Esophagus squamous epithelium (tissue), 5 donors: ENCODE measurements around the gene KDM7A. TPM values are rescaled to one million over a fixed set of nuclear protein-coding genes. Genes with fewer than 3 reads are reported as not detected.

Source experiments
- DNase-seq: peaks from one replicate; lab custom pipeline; 2025; lab: John Stamatoyannopoulos, UW
- H3K27ac ChIP-seq, 4 donors: fragments of 200-600 bp; sonication (generic); one replicate each; pipeline ENCODE4 v1.5.1; 2016 to 2019; ENCODE audit warnings: mild to moderate bottlenecking in 1 of 4
- H3K27me3 ChIP-seq, 4 donors: fragments of 200-600 bp; sonication (generic); 1 replicate in 3 of 4; 2 replicates in 1 of 4; pipeline versions ENCODE4 v1.5.1 to v1.6.0; 2017 to 2021; ENCODE audit warnings: antibody characterized with exemption in 1 of 4
- H3K36me3 ChIP-seq, 3 donors: fragments of 200-600 bp; sonication (generic); one replicate each; pipeline ENCODE4 v1.5.1; 2016 to 2019
- H3K4me1 ChIP-seq, 3 donors: fragments of 200-600 bp; sonication (generic); one replicate each; pipeline ENCODE4 v1.5.1; 2017 to 2019
- H3K4me3 ChIP-seq, 4 donors: fragments of 200-600 bp; sonication (generic); 1 replicate in 3 of 4; 2 replicates in 1 of 4; pipeline ENCODE4 v1.5.1; 2016 to 2019; ENCODE audit warnings: mild to moderate bottlenecking in 2 of 4, moderate library complexity in 1 of 4
- H3K9me3 ChIP-seq, 3 donors: fragments of 200-600 bp; sonication (generic); one replicate each; pipeline ENCODE4 v1.5.1; 2016 to 2019
- CTCF ChIP-seq, 6 experiments: fragments of 450-650 bp in 4 of 6; fragments of 200-600 bp in 2 of 6; sonication (generic) in 2 of 6; IDR thresholded peaks; one replicate each; pipeline ENCODE4 v1.5.1; 2016 to 2019; ENCODE audit warnings: antibody characterized with exemption in 6 of 6, mild to moderate bottlenecking in 4 of 6, moderate library complexity in 4 of 6
- POLR2A ChIP-seq, 4 donors: fragments of 450-650 bp; IDR thresholded peaks; one replicate each; pipeline ENCODE4 v1.6.1; 2017; ENCODE audit warnings: antibody characterized with exemption in 4 of 4, mild to moderate bottlenecking in 4 of 4, moderate library complexity in 3 of 4
- WGBS, 2 donors: methylation state at CpG; one replicate each; pipeline ENCODE4 v1.1.5; 2018; 5-methylcytosine and 5-hydroxymethylcytosine counted together
- intact Hi-C: fragments of 100-400 bp; cut with DNase I; formaldehyde crosslinking; loops from one replicate; pipeline ENCODE4 v1.15.0; 2022
- total RNA-seq, 4 donors: library from RNA; depleted of rRNA; stranded (reverse); fragments of >200 nt; gene quantifications; one replicate each; pipeline ENCODE4 v1.1.0, GENCODE V29; 2016
- donor health status: DM: yes; HTN: yes; CAD: no.

The KDM7A gene
- total RNA-seq, 4 donors from 2014 or later, result 11.5 to 28.3 (median 19.9) TPM

- TF ChIP-seq CTCF (IDR thresholded peaks at IDR 0.05) (no peak), POLR2A (IDR thresholded peaks at IDR 0.05) (no peak)
- intact Hi-C loops, result no loop called here
- H3K36me3 ChIP-seq, result no peaks in the 10 kb centered on the region
- H3K27ac ChIP-seq, result peak overlapping the region; percentile 15 to 82 (median 74)
- no peak for DNase-seq
- H3K4me3 ChIP-seq, result no peak overlapping the region
- H3K27me3 ChIP-seq, result peaks cover 0 to 2% (median 0%) of the 10 kb centered on the region in 4 donors
- 17 to 19% methylated on average over 2 to 3 of the region's 3 CpGs for WGBS, 2 donors
- no peaks in the 10 kb centered on the region for H3K9me3 ChIP-seq
- H3K4me1 ChIP-seq, result peaks cover 6 to 37% (median 6%) of the 10 kb centered on the region in 3 donors
These were observed 37.4 kb upstream of the KDM7A start for GRCh38 chr7:140214075-140214684.

GRCh38 chr7:140213684-140214074, 36.9 kb upstream of the KDM7A start:
- H3K9me3 ChIP-seq, result no peaks in the 10 kb centered on the region
- WGBS, 2 donors, result 67 to 83% methylated on average over 3 of the region's 3 CpGs
- no peak for DNase-seq
- H3K4me1 ChIP-seq, result peaks cover 6 to 37% (median 6%) of the 10 kb centered on the region in 3 donors
- H3K27me3 ChIP-seq, result peaks cover 0 to 7% (median 0%) of the 10 kb centered on the region in 4 donors
- no peak overlapping the region for H3K4me3 ChIP-seq
- intact Hi-C loops, result no loop called here
- peak overlapping the region; percentile 15 to 82 (median 74) for H3K27ac ChIP-seq
- no peaks in the 10 kb centered on the region for H3K36me3 ChIP-seq
- no peak for TF ChIP-seq CTCF (IDR thresholded peaks at IDR 0.05)
- TF ChIP-seq POLR2A (IDR thresholded peaks at IDR 0.05), result no peak

GRCh38 chr7:140212100-140212881, 35.5 kb upstream of the KDM7A start:
- DNase-seq, result no peak
- Histone ChIP-seq H3K9me3 (no peaks in the 10 kb centered on the region), H3K27ac (peak overlapping the region; percentile 11 to 82 (median 74)), H3K27me3 (peaks cover 0 to 7% (median 0%) of the 10 kb centered on the region in 4 donors), H3K36me3 (no peaks in the 10 kb centered on the region), H3K4me1 (peaks cover 6 to 37% (median 6%) of the 10 kb centered on the region in 3 donors), H3K4me3 (no peak overlapping the region)
- TF ChIP-seq CTCF (IDR thresholded peaks at IDR 0.05) (no peak), POLR2A (IDR thresholded peaks at IDR 0.05) (no peak)
- intact Hi-C loops, result no loop called here
- WGBS, 2 donors, result 36 to 54% methylated on average over 9 to 10 of the region's 10 CpGs

DNA sequence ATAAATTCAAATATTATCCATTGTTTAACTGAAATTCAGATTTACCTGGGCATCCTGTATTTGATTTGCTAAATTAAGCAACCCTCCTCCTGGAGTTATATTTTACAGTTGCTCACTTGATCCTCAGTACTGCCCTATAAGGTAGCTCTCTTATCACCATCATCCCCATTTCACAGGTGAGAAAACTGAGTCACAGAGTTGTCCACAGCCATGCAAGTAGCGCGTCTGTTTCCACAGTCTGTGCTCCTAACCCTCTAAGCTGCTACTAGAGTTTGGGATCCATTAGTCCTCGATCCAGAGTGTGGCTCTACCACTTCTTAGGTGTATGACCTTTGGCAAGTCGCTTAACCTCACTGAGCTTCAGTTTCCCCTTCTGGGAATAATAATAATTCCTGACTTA, 34.9 kb upstream of the KDM7A start:
- Histone ChIP-seq H3K27ac (peak overlapping the region in 3 of 4 donors; percentile 68 to 82 (median 80)), H3K36me3 (no peaks in the 10 kb centered on the region)
- DNase-seq, result no peak

More for the DNA sequence above, 34.9 kb upstream of the KDM7A start:
- peaks cover 0 to 7% (median 0%) of the 10 kb centered on the region in 4 donors for H3K27me3 ChIP-seq
- no peaks in the 10 kb centered on the region for H3K9me3 ChIP-seq
- 83 to 90% methylated on average over 4 of the region's 4 CpGs for WGBS, 2 donors
- intact Hi-C loops, result no loop called here
- H3K4me3 ChIP-seq, result no peak overlapping the region
- TF ChIP-seq CTCF (IDR thresholded peaks at IDR 0.05) (no peak), POLR2A (IDR thresholded peaks at IDR 0.05) (no peak)
- peaks cover 6 to 37% (median 6%) of the 10 kb centered on the region in 3 donors for H3K4me1 ChIP-seq
